Testis (tissue), 2 donors: Measurements from ENCODE around the gene KCNG2.

ENCODE experiments used
- CTCF ChIP-seq, 3 experiments: fragments of 450-650 bp in 2 of 3; fragments of 200-600 bp in 1 of 3; sonication (generic) in 1 of 3; IDR thresholded peaks; one replicate each; pipeline ENCODE4 v1.5.1; 2016 to 2019; ENCODE audit warnings: antibody characterized with exemption in 3 of 3, mild to moderate bottlenecking in 2 of 3, moderate library complexity in 1 of 3
- POLR2A ChIP-seq: fragments of 450-650 bp; IDR thresholded peaks from one replicate; pipeline ENCODE4 v1.6.1; 2017; ENCODE audit warnings: antibody characterized with exemption, mild to moderate bottlenecking, moderate library complexity

DNA sequence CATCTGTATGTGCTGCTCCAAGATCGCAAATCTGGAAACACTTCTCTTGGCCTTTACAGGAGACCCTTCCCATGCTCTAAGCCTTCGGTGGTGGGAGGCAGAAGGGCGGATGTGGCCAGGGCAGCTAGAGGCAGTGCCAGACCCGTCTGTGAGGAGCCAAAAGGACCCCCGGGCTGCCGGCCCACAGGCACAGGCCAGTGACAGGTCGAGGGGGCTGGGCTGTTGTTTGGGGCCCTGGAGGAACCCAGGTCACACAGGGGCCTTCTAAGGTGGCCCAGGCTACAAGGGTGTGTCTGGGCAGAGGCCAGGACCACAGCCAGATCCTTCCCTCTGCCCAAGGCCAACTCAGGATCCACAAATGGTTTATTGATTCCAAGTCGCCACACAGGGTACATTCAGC lies 104.3 kb downstream of the KCNG2 start:
- no peak for TF ChIP-seq CTCF (IDR thresholded peaks at IDR 0.05)
- no peak for TF ChIP-seq POLR2A
